Renal pelvis (tissue), 4 donors: ENCODE measurements around the gene TP53AIP1. TPM values are rescaled to one million over a fixed set of nuclear protein-coding genes. Genes with fewer than 3 reads are reported as not detected.
A peak's percentile ranks its signal among the peaks of the same experiment; 100 is the strongest.

ENCODE experiments used
- DNase-seq: peaks from one replicate; pipeline ENCODE4 v3.0.0-alpha.2; 2013
- polyA plus RNA-seq, 3 donors: library from polyadenylated mRNA; unstranded; fragments of 120-200 nt; gene quantifications; one replicate each; pipeline ENCODE4 v1.2.1, GENCODE V29; 2013; ENCODE audit not compliant: insufficient read length in 3 of 3

TP53AIP1 gene
- polyA plus RNA-seq, 3 donors, result 1.1 to 2.6 (median 1.6) TPM

- DNase-seq, result no peak
These were observed 36.3 kb downstream of the TP53AIP1 start for GRCh38 chr11:128906185-128907050.

DNA sequence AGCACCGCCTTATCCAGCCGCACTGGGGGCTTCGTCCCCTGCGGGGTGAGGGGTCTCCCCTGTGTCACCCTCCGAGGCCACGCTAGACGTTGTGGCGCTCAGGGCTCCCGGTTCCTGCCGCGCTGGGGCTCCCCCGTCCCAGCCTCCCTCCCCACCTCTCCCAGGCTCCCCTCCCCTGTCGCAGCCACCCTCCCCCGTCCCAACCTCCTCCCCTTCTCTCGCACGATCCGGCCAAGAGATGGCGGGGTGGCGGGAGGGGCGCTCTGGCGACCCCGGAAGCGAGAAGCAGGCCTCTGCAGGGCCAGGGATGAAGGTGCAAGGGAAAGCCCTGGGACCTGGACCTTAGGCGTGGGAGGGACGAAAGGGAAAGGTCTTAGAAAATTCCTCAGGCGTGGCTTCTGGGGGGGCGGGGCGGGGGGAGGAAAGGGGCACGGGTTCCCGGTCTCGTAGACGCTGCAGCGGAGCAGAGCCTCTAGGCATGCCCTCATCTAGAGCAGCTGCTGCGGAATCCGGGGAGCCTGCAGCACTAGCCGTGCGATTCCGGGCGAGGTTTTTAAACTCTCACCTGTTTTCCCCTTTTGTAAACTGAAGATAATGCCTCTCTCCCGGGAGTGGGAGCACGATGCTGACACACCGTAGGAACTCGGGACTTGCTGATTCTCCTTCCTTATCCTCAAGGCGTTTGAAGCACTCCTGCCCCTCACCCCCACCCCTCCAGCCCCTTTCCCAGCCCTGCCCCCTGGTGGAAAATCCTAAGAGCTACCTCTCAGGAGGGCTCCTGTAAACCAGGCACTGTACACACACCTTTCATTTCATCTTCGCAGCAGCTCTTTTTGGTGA lies 37.1 kb downstream of the TP53AIP1 start:
- peak; percentile 64 for DNase-seq

GRCh38 chr11:128904656-128905344 lies 37.9 kb downstream of the TP53AIP1 start:
- peak; percentile 47 for DNase-seq

- no peak for DNase-seq
These were observed 38.4 kb downstream of the TP53AIP1 start for GRCh38 chr11:128904303-128904655.

DNA sequence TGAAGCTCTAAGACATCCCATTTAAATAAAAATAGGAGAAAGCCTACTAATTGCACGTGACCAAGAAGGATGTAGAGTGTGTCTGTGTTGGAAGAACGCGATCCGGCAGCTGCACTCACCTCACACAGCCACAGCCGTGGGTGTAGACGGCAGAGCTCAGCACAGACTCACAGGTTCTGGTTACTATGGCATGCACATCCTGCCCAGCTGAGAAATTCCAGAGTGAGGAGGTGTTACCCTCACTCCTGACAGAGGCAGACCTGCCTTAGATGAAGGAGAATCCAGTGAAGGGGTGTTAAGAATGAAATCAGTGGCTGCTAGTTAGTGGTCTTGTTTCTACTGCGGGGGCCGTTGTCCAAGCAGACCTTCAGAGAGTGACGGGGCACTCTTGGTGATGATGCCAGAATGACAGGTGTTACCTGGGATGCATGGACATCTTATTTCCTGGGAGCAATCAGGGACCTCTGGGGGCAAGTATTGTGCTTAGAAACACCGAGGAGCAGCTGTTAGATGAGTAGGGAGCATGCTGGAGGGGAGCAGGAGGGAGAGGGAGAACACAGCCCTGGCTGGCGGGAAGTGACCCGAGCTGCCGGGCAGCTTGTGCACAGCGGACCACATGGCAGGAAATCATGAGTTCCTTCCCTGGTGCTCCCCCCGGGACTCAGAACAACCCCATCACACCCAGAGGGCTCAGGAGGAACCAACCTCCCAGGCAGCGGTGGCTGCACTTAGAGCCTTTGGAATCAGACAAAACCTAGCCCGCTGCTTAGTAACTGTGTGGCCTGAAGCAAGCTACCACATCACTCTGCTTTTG lies 39.2 kb downstream of the TP53AIP1 start:
- no peak for DNase-seq

GRCh38 chr11:128902515-128903066 lies 40.1 kb downstream of the TP53AIP1 start:
- DNase-seq, result no peak

GRCh38 chr11:128901653-128902514 lies 40.8 kb downstream of the TP53AIP1 start:
- DNase-seq, result no peak

GRCh38 chr11:128900468-128900867 lies 42.2 kb downstream of the TP53AIP1 start:
- DNase-seq, result no peak

DNA sequence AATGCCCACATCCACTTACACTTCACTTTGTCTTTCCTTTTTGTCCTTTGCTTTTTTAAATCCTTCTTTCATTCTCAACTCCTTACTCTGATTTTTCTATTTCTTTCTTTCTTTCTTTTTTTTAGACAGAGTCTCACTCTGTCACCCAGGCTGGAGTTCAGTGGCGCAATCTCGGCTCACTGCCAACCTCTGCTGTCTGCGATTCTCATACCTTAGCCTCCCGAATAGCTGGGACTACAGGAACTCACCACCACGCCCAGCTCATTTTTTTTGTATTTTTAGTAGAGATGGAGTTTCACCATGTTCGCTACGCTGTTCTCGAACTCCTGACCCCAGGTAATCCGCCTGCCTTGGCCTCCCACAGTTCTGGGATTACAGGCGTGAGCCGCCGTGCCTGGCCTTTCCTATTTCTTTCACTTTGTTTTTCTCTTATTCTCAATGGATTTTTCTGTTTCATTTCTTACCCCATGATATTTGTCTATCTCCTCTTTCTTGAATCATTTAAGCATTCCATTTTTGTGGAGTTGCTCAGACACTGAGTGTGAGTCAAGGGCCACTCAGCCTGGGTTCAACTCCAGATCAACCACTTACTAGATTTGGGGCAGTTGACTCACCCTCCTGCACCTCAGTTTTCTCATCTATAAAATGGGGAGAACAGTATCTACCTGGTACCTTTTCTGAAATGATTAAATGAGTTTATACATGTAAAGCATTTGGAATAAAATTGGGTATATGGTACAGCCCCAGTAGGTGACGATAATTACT lies 43.9 kb downstream of the TP53AIP1 start:
- DNase-seq, result no peak

DNA sequence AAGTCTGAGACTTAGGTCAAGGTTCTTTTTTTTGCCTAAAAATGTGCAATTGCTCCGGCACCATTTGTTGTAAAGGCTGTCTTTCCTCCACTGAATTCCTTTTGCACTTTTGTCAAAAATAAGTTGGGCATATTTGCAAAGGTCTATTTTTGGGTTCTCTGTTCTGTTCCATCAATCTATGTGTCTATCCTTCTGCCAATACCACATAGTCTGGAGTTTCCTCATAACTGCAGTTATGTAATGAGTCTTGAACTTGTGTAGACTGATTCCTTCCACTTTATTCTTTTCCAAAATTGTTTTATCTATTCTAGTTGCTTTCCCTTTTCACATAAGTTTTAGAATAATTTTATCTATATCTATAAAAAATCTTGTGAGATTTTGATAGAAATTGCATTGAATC lies 44.8 kb downstream of the TP53AIP1 start:
- DNase-seq, result no peak

DNA sequence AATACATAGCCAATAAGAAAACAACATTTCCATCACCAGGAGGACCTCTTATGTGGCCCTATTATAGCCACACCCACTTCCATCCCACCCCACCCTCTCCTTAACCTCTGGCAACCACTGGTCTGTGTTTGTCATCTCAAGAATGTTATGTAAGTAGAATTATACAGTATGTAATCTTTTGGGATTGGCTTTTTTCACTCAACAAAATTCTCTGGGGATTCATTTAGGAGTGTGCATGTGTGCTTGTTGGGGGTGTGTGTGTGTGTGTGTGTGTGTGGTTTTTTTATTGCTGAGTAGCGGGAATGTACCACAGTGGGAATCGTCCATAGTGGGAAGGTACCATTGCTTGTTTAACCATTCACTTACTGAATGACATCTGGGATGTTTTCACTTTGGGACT lies 46.3 kb downstream of the TP53AIP1 start:
- no peak for DNase-seq

GRCh38 chr11:128895526-128895925 lies 47.1 kb downstream of the TP53AIP1 start:
- DNase-seq, result no peak

DNA sequence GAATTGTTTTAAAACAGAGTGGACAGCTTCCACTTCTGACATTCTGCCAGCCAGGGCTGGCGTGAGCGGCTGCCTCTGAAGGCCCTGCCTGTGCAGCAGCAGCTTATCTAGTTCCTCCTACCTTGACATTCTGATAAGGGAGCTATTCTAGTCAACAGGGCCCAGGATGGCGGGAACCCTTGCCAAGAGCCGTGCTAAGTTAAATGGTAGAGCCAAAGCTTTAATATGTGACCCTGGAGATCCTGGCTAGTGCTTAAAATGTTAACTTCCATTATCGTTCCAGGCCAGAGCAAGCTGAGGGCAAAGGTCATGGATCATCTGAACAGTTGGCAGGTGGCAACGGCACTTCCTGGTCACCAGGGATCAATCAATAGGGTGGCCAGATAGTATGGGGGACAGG lies 48.0 kb downstream of the TP53AIP1 start:
- no peak for DNase-seq

DNA sequence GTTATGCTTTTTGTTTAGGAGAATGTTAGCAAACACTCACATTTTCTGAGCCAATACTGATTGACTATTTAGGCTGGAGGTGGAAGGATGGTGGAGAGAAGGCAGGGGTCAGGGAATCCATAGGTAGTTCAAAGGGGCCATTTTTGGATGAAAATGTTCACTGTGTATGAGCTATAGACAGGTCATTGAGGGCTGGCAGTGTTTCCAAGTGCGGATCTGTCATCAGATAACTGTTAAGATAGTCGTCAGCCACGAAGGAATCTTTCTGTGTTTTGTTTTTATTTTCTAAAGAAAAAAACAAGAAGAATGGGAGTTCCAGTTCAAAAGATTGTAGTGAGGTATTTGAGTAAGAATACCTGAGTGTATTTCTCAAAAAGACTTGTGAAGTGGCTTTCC lies 48.4 kb downstream of the TP53AIP1 start:
- DNase-seq, result no peak

- no peak for DNase-seq
These were observed 48.9 kb downstream of the TP53AIP1 start for GRCh38 chr11:128893578-128894285.

- DNase-seq, result no peak
These were observed 49.7 kb downstream of the TP53AIP1 start for GRCh38 chr11:128892866-128893565.

DNA sequence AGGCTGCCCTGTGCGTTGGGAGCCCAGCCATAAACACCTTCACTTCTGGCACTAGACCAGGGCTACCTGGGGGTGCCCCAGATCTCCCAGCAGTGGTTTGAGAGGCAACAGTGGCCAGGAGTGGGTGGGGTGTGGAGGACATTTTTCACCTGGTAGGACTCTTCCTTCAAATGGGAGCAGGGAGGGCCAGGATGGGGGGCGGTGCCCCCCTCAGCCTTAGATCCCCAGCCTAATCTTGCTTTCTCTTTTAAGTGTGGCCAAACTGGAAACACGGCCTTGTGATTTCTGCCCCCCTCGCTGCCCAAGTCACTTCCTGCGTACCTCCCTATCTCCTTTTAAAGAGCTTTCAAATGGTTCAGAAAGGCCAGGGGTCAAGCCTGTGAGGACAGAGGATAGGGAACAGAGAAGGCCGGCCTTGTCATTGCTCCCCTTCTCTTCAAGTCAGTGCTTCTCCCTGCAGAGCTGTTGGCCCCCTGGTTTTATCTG lies 50.7 kb downstream of the TP53AIP1 start:
- no peak for DNase-seq
